SH-SY5Y (cell line): ENCODE data around the gene SHISA9.

Experiments
- GATA2 ChIP-seq: IDR thresholded peaks from 2 replicates; pipeline ENCODE4 v1.6.1; 2011; ENCODE audit warnings: mild to moderate bottlenecking, low read depth, low read length
- GATA3 ChIP-seq: IDR thresholded peaks from 2 replicates; pipeline ENCODE4 v1.6.1; 2011; ENCODE audit warnings: low read depth, mild to moderate bottlenecking, low read length, moderate library complexity

- no peak for TF ChIP-seq GATA3
- TF ChIP-seq GATA2: no peak
Observed at GRCh38 chr16:12906271-12906670, 4.9 kb downstream of the SHISA9 start.
